Hepatocyte (in vitro differentiated cells): ENCODE measurements around the gene GDI1. TPM values are rescaled to one million over a fixed set of nuclear protein-coding genes. Genes with fewer than 3 reads are reported as not detected.

Experiments
- DNase-seq: peaks from one replicate; pipeline ENCODE4 v3.0.0-alpha.2; 2016; ENCODE audit warnings: low spot score
- H2AFZ ChIP-seq: fragments of 200-600 bp; sonication (generic); 2 replicates; pipeline ENCODE4 v1.6.0; 2016; ENCODE audit warnings: antibody characterized with exemption, mild to moderate bottlenecking
- H3K27ac ChIP-seq: fragments of 200-600 bp; sonication (generic); 2 replicates; pipeline ENCODE4 v1.5.1; 2016; ENCODE audit warnings: mild to moderate bottlenecking
- H3K27me3 ChIP-seq: fragments of 200-600 bp; sonication (generic); 2 replicates; pipeline ENCODE4 v1.6.1; 2016
- H3K36me3 ChIP-seq: fragments of 200-600 bp; sonication (generic); replicated peaks from 2 replicates; pipeline ENCODE4 v1.5.1; 2016; ENCODE audit warnings: low read depth; ENCODE audit not compliant: insufficient read depth
- H3K4me1 ChIP-seq: fragments of 200-600 bp; sonication (generic); 2 replicates; pipeline ENCODE4 v1.5.1; 2016; ENCODE audit warnings: mild to moderate bottlenecking, moderate library complexity; ENCODE audit not compliant: insufficient read depth
- H3K4me2 ChIP-seq: fragments of 200-600 bp; sonication (generic); 2 replicates; pipeline ENCODE4 v1.6.0; 2016
- H3K4me3 ChIP-seq: fragments of 200-600 bp; sonication (generic); 2 replicates; pipeline ENCODE4 v1.5.1; 2016; ENCODE audit warnings: mild to moderate bottlenecking
- H3K79me2 ChIP-seq: fragments of 200-600 bp; sonication (generic); 2 replicates; pipeline ENCODE4 v1.6.0; 2017; ENCODE audit warnings: mild to moderate bottlenecking
- H3K9me2 ChIP-seq: fragments of 200-600 bp; sonication (generic); replicated peaks from 2 replicates; pipeline ENCODE4 v1.6.0; 2017; ENCODE audit warnings: mild to moderate bottlenecking; ENCODE audit not compliant: insufficient read depth
- H3K9me3 ChIP-seq: fragments of 200-600 bp; sonication (generic); 2 replicates; pipeline ENCODE4 v1.5.1; 2016; ENCODE audit warnings: low read depth, mild to moderate bottlenecking
- H4K20me1 ChIP-seq: fragments of 200-600 bp; sonication (generic); 2 replicates; pipeline ENCODE4 v1.6.0; 2016; ENCODE audit warnings: mild to moderate bottlenecking; ENCODE audit not compliant: insufficient read depth, poor library complexity, severe bottlenecking
- CTCF ChIP-seq: fragments of 200-600 bp; sonication (generic); IDR thresholded peaks from 2 replicates; pipeline ENCODE4 v1.5.1; 2016; ENCODE audit warnings: antibody characterized with exemption, mild to moderate bottlenecking; ENCODE audit not compliant: poor library complexity
- EZH2 ChIP-seq: fragments of 200-600 bp; sonication (generic); IDR thresholded peaks from 2 replicates; pipeline ENCODE4 v1.6.1; 2016; ENCODE audit warnings: antibody characterized with exemption, mild to moderate bottlenecking, borderline replicate concordance
- EZH2phosphoT487 ChIP-seq: fragments of 200-600 bp; sonication (generic); IDR thresholded peaks from one replicate; pipeline ENCODE4 v1.6.1; 2018; ENCODE audit warnings: antibody characterized with exemption, mild to moderate bottlenecking, low read depth, moderate library complexity; ENCODE audit not compliant: unreplicated experiment, severe bottlenecking
- WGBS: methylation state at CpG from one replicate; pipeline ENCODE4 v1.1.6; 2016; ENCODE audit warnings: low lambda C conversion rate; ENCODE audit errors: missing lambda C conversion rate; 5-methylcytosine and 5-hydroxymethylcytosine counted together
- polyA plus RNA-seq: library from polyadenylated mRNA; unstranded; fragments of >200 nt; fragmentation: Nextera tagmentation; extraction: Ambion mirVana; gene quantifications from 2 replicates; pipeline ENCODE4 v1.2.1, GENCODE V29; 2016
- total RNA-seq: library from RNA; depleted of rRNA; stranded (reverse); fragments of >200 nt; gene quantifications from 2 replicates; pipeline ENCODE4 v1.2.3, GENCODE V29; 2014

The GDI1 gene
- total and polyA plus RNA-seq, 2 experiments from 2014 or later: 101 to 102 TPM

DNA sequence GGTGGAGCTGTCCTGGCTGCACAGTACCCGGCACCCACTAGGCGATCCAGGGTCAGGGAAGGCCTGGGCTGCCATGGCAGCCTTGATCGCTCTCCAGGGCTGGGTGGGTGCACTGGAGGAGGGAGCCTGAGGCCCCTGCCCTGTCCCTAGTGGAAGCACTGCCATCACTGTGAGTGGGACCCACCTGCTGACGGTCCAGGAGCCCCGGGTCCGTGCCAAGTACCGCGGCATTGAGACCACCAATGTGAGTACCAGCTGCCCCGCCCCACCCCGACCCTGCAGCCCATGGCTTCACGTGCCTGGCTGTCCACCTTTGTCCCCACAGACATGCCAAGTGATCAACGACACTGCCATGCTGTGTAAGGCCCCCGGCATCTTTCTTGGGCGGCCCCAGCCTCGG, 30.0 kb downstream of the GDI1 start:
- DNase-seq: no peak
- H3K27me3 ChIP-seq: no peaks in the 10 kb centered on the region
- no peak overlapping the region for H3K4me3 ChIP-seq
- 95% methylated on average over 15 of the region's 15 CpGs for WGBS
- H3K79me2 ChIP-seq: no peaks in the 10 kb centered on the region
- no peak for TF ChIP-seq EZH2
- no peak for TF ChIP-seq EZH2phosphoT487
- TF ChIP-seq CTCF: no peak
- no peaks in the 10 kb centered on the region for H3K4me1 ChIP-seq
- no peak overlapping the region for H3K4me2 ChIP-seq
- no peaks in the 10 kb centered on the region for H4K20me1 ChIP-seq
- H3K9me2 ChIP-seq: no peaks in the 10 kb centered on the region
- no peak overlapping the region for H2AFZ ChIP-seq
- no peaks in the 10 kb centered on the region for H3K36me3 ChIP-seq
- H3K9me3 ChIP-seq: no peaks in the 10 kb centered on the region
- no peak overlapping the region for H3K27ac ChIP-seq

DNA sequence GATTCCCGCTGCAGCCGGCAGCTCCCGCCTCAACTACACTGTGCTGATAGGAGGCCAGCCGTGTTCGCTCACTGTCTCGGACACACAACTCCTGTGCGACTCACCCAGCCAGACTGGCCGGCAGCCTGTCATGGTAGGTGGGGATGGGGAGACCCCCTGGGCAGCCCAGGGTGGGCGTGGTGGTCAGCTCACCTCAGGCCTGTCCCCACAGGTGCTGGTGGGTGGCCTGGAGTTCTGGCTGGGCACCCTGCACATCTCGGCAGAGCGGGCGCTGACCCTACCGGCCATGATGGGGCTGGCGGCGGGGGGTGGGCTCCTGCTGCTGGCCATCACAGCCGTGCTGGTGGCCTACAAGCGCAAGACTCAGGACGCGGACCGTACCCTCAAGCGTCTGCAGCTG, 30.6 kb downstream of the GDI1 start:
- Histone ChIP-seq H3K27me3 (no peaks in the 10 kb centered on the region), H3K27ac (no peak overlapping the region), H3K4me3 (no peak overlapping the region), H3K9me3 (no peaks in the 10 kb centered on the region), H3K9me2 (no peaks in the 10 kb centered on the region), H3K4me1 (no peaks in the 10 kb centered on the region), H4K20me1 (no peaks in the 10 kb centered on the region), H3K4me2 (no peak overlapping the region), H2AFZ (no peak overlapping the region), H3K79me2 (no peaks in the 10 kb centered on the region), H3K36me3 (no peaks in the 10 kb centered on the region)
- no peak for DNase-seq
- TF ChIP-seq EZH2: no peak
- TF ChIP-seq CTCF: no peak
- no peak for TF ChIP-seq EZH2phosphoT487
- 97% methylated on average over 12 of the region's 21 CpGs for WGBS

DNA sequence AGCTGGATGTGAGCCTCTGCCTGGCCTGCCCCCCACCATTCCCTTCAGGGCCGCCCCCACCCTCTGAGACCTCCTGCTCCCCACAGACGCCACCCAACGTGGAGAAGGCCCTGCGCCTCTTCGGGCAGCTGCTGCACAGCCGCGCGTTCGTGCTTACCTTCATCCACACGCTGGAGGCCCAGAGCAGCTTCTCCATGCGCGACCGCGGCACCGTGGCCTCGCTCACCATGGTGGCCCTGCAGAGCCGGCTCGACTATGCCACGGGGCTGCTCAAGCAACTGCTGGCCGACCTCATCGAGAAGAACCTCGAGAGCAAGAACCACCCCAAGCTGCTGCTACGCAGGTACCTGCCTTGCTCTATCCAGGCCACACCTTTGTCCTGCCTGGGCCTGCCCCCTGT, 31.3 kb downstream of the GDI1 start:
- Histone ChIP-seq H3K4me1 (no peaks in the 10 kb centered on the region), H3K36me3 (no peaks in the 10 kb centered on the region), H4K20me1 (no peaks in the 10 kb centered on the region), H3K9me3 (no peaks in the 10 kb centered on the region), H2AFZ (no peak overlapping the region), H3K9me2 (no peaks in the 10 kb centered on the region), H3K4me2 (no peak overlapping the region), H3K79me2 (no peaks in the 10 kb centered on the region), H3K27me3 (no peaks in the 10 kb centered on the region), H3K27ac (no peak overlapping the region), H3K4me3 (no peak overlapping the region)
- 99% methylated on average over 20 of the region's 23 CpGs for WGBS
- TF ChIP-seq CTCF (no peak), EZH2phosphoT487 (no peak), EZH2 (no peak)
- no peak for DNase-seq

GRCh38 chrX:154469114-154469513, 32.2 kb downstream of the GDI1 start:
- no peaks in the 10 kb centered on the region for H3K36me3 ChIP-seq
- H3K4me3 ChIP-seq: no peak overlapping the region
- DNase-seq: no peak
- no peaks in the 10 kb centered on the region for H3K27me3 ChIP-seq
- no peak overlapping the region for H3K4me2 ChIP-seq
- no peaks in the 10 kb centered on the region for H3K79me2 ChIP-seq
- H3K9me2 ChIP-seq: no peaks in the 10 kb centered on the region
- H3K4me1 ChIP-seq: no peaks in the 10 kb centered on the region
- no peak overlapping the region for H2AFZ ChIP-seq
- H3K9me3 ChIP-seq: no peaks in the 10 kb centered on the region
- H4K20me1 ChIP-seq: no peaks in the 10 kb centered on the region
- TF ChIP-seq CTCF: no peak
- no peak for TF ChIP-seq EZH2phosphoT487
- no peak for TF ChIP-seq EZH2
- H3K27ac ChIP-seq: no peak overlapping the region
- WGBS: 86% methylated on average over 9 of the region's 9 CpGs
